Stimulated activated CD4-positive, alpha-beta T cell treated with anti-CD3 and anti-CD28 coated beads, Interleukin-1b, Interleukin-23, amount 100 ng/mL, for 48 hours (primary cell): ENCODE results near the gene TULP1.
"Not testable (repeated sequence)": the region's sequence is repeated elsewhere in the genome, so short reads cannot be mapped to it uniquely, and the experiment has no call there.

Source experiments
- DNase-seq: peaks from one replicate; pipeline ENCODE4 v3.0.0-alpha.2; 2020

The TULP1 gene

DNA sequence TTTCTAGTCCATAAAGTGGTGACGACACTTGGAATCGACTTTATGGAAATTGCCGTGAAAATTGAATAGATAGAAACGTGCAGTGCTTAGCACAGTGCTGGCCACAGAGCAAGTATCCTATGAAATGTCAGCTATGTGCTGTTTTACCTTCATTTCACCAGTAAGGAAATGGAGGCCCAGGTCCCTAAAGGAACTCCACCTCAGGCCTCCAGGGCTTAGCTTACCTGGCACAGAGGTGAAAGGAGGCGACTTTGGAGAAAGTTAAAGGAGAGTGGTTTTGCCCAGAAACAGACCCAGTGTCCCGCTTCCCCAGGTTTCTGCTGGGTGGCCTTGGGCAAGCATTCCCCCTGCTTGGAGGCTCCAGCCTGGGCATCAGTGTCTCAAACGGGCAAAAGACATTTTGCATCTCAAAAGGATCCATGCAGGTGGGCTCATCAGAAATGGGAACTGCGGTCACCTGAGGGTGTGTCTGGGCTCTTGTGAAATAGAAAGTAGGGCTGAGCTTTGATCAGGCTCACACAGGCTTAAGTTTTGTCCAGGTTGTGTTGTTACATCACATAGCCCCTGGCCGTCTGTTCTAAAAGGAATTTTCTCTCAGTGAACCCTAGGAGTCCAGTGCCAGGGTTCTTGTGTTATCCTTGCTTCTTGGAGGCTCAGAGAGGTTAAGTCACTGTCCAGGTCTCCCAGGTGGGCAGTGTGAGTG lies 6.8 kb upstream of the TULP1 start:
- DNase-seq = no peak

DNA sequence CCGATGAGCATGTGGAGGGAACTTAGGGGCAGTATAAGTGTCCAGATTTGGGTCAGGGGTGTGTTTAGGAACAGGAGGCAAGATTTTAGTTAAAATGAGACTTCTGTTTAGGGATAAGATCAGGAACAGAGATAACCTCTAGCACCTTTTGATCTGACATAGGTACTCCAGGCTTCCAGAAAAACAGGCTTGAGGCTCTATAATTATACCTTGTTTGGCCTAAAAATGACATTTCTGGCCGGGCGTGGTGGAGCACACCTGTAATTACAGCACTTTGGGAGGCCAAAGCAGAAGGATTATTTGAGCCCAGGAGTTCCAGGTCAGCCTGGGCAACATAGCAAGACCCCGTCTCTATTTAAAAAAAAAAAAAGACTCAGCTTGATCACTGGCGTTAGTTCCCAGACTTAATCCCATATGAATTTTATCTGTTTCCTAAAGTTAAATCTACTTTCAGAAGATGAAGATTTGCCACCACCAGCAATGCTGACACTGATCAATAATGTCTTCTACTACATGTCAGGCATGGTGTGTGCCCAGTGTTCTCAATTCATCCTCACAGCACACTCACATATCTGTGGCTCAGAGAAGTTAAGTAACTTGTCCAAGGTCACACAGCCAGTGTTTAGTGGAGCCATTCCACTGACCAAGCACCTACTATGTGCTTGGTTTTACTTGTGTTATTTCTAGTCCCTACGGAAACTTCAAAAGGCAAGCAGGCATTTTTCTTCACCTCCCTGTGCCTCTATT lies 6.0 kb upstream of the TULP1 start:
- no peak for DNase-seq

DNA sequence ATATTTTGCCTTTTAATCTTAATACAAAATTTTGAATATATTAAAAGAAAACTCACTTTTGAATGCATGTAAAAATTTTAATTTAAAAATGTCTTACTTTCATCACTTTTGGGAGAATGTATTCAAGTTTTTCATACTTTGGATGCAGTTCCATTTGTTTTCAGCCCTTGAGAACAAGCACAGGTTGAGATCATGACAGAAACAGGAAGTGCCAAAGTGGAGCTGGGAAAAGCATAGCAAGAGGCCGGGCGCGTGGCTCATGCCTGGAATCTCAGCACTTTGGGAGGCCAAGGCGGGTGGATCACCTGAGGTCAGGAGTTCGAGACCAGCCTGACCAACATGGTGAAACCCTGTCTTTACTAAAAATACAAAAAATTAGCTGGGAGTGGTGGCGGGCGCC lies 5.3 kb upstream of the TULP1 start:
- DNase-seq = not testable (repeated sequence)

DNA sequence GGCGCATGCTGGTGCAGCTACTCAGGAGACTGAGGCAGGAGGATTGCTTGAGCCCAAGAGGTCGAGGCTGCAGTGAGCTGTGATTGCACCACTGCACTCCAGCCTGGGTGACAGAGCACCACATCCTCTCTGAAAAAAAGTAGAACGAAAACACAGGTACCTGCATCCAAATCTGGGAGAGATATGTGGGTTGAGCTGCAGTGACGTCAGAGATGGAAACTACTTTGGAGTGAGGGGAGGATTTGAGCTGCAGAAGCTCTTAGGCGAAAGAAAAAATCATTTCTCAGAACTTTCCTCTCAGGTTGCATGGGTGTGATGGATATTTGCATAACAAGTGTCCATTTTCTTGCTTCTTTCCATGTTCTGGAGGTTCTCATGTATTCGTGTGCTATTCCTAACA lies 4.0 kb upstream of the TULP1 start:
- DNase-seq = no peak

DNA sequence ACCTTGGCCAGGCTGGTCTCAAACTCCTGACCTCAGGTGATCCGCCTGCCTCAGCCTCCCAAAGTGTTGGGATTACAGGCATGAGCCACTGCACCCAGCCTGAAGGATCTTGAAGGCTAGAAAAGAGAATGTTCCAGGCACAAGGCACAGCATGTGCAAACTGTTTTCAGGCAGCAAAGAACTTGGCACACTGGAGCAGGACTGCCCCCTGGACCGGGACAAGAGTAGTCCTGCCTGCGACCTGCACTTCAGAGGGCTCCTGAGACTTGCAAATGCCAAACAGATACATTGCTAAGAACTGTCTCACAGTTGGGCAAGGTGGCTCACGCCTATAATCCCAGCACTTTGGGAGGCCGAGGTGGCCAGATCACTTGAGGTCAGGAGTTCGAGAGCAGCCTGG lies 3.2 kb upstream of the TULP1 start:
- not testable (repeated sequence) for DNase-seq

DNA sequence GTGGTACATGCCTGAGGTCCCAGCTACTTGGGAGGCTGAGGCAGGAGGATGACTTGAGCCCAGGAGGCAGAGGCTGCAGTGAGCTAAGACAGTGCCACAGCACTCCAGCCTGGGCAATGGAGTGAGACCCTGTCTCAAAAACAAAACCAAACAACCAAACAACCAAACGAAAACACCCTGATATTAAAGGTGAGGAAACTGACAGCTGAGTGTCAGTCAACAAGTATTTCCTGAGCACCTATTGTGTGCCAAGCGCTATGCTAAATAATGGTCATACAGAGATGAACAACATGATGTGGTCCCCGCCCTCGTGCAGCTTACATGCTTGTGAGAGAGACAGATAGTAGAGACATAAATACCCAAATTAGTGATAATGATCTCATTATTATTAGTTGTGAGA lies 1.9 kb upstream of the TULP1 start:
- no peak for DNase-seq

DNA sequence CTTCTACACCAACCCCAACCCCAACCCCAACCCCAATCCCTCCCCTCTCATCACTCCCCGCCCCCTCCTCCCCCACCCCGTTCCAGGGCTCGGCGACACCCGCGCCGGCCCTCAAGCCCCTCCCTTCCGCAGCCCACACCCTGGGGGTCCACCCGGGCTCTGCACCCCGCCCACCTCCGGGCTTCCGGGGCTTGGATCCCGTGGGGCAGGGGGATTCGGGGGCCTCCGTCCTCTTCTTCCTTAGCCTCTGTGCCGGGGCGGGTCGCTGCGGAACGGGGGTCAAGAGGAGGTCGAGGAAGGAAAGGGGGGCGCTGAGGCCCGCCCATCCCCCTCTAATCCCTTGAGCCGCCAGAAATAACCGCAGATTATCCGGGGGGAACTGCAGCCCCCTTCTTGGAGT lies 690 bp downstream of the TULP1 start:
- no peak for DNase-seq

DNA sequence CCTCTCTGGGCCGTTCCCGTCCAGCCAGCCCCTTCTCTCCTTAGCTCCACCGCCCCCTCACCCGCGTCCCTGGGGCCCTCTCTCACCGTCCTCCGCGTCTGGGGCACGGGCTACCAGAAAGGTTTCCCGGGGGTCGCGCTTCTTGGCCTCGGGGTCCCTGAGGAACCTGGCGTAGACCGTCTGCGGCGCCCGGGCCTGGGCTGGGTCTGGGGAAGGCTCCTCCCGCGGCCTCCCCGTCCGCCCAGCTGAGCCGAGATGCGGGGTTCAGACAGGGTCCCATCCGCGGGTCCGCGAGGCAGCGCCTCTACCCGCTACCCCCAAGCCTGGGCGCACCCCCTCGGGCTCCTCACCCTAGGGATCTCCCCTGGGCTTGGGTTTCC lies 1.1 kb downstream of the TULP1 start:
- DNase-seq = no peak

DNA sequence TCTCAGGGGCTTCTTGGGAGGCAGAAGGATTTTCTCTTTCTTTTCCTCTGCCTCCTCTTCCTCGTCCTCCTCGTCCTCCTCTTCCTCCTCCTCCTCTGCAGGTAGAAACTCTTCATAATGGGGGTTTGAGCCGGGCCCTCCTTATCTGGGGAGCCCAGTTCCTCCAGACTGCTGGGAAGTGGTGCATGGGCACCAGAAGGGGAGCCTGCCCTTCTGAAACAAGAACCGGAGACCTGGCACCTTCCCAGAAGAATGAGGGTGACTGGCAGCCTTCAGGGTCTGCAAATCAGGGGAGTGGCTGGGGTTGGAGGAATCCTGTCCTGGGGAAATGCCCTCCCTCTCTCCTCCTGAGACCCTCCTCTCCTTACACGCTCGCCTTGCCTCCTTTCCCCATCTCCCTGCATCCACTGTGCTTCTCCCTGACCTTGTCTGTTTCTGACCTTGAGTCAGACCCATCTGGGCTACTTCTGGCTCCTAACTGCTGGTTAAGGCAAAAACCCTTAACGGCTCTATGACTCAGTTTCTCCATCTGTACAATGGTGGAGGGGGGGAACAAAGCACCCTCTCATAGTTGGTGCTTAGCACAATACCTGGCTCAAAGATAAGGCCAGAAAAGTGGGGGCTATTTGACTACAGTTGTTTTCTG lies 1.7 kb downstream of the TULP1 start:
- DNase-seq = no peak

DNA sequence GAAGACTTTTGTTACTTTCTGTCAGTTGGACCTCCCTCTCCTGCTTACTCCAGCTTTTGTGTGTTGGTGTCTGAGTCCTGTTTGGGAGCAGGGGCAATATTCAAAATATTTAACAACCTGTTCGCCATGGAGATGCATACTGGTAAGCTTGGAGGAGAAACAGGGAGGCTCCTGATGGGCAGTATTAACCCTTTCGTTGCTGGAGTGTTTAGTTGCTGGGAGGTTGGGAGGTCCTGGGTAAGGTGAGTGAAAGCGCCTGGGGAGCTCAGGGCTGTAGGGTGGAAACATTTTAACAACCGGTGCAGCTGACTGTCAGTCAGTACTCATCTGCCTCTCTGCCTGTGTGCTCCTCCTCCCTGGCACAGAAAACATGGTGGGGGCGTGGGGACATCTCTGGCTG lies 4.2 kb downstream of the TULP1 start:
- DNase-seq = no peak

DNA sequence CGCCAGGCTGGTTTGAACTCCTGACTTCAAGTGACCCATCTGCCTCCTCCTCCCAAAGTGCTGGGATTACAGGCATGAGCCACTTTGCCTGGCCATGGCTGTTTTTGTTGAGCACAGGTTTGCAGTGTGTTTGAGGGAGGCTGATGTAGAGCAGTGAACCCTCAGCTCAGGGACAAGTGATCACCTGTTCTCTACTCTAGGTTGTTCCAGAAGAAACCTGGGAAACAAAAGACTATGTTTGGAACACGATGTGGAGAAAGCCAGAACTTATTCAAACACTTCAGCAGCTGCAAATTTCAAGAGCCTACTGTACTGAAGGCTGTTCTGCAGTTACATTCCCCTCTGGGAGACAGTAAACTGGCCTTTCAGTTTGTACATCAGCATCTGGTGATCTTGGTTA lies 4.7 kb downstream of the TULP1 start:
- no peak for DNase-seq

DNA sequence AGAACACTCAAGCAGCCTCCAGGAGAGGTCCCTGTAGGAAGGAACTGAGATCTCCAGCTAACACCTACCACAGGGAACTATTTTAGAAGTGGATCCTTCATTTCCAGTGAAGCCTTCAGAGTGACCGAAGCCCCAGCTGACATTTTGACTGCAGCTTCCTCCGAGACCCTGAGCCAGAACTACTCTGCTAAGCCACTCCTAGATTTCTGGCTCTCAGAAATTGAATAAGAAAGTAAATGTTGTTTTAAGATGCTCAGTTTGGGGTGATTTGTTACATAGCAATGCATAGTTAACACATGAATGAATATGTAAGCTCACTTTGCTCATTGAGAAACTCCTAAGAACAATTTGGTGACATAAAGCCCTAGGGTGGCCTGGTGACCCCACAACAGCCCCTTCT lies 5.5 kb downstream of the TULP1 start:
- DNase-seq = no peak

DNA sequence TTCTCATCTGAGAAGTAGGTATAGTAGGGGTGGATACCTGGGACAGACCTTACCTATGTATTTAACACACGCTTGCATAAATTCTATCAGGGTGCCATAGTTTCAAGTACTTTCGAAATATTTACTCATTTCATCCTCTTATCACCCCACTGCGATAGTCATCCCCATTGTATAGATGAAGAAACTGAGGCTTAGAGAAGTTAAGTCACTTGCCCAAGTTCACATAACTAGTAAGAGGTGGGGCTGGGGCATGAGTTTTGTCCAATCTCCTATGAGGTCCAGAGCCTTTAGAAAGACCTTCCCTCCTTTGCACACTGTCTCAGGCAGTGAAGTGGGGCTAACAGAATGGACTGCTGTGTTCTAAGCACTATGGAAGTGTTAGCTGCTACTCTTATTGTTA lies 6.2 kb downstream of the TULP1 start:
- DNase-seq = no peak

DNA sequence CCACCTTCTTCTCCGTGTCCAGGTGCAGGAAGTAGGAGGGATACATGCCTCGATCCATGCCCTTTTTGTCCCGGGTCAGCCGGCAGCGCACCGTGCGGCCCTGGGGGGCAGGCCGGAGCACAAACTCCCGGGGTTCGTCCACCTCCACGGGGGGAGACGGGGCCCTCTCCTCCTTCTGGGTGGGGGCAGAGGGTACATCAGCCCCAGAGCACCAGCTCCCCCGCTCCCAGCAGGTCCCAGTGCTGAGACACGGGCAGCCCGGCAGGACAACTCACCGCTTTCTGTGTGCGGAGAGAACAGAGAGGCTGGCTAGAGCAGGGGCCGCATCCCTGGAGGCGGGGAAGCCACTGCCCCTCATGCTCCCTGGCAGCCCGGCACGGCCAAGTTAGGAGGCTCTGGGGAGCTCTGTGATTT lies 6.7 kb downstream of the TULP1 start:
- DNase-seq = no peak

DNA sequence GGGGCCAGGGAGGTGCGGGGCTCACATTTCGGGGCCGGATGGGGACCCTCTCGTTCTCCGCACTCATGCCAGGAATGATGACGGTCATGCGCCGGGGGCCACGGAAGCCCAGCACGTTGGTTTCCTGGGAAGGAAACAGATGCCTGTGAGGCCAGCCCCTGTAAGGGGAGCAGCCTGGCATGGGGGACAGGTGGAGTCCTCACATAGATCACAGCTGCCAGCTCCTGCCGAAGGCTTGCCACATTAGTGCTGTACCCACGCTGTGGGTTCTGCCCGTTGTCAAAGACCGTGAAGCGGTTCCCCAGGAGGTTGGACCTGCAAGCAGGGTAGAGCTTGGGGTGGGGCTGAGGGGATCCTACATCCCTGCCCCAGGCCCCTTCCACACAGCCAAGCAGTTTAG lies 9.2 kb downstream of the TULP1 start:
- no peak for DNase-seq

DNA sequence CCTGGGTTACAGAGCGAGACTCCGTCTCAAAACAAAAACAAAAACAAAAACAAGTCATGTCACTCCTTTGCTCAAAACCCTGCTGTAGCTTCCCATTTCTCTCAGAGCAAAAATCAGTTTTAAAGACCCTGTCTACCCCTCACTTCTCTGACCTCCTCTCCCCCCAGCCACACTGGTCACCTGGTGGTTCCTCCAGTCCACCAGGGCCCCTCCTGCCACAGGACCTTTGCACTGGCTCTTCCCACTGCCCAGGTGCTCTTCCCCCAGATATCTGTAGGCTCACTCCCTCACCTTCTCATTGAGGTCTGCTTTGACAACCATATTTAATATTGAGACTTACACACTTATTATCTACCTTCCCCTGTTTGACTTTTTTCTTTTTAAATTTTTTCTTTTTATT lies 10.9 kb downstream of the TULP1 start:
- no peak for DNase-seq

DNA sequence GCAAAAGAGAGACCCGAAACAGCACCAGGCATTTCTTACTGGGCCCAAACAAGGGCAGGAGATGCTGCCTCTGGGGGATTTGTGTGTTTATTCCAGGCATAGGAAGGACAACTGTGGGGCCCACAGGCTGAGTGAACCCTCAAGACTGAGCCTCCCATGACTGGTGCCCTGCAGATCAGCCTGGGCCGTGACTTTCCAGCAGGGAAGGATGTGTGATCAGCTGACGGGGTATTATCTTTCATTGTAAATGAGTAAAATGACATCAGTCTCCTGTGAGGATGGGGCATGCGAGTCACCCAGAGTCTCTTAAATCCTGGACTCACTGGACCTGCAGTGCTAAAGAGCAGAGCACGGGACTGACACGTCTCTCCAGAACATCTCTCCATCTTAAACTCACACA lies 11.9 kb downstream of the TULP1 start:
- no peak for DNase-seq

DNA sequence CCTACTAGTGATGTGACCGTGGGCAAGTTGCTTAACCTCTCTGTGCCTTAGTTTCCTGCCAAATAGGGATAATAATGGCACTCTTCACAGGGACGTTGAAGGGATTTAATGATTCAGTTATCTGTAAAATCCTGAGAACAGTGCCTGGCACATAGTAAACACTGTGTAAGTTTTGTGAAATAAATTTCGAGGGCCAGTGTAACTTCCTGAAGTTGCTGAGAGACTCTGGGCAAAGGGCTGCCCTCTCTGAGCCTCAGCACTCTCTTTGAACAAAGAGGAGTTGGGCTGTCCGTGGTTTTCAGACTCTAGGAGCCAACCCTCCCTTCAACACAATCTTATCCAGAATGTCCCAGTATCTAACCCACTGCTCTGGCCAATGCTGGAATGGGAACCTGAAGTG lies 13.3 kb downstream of the TULP1 start:
- no peak for DNase-seq

DNA sequence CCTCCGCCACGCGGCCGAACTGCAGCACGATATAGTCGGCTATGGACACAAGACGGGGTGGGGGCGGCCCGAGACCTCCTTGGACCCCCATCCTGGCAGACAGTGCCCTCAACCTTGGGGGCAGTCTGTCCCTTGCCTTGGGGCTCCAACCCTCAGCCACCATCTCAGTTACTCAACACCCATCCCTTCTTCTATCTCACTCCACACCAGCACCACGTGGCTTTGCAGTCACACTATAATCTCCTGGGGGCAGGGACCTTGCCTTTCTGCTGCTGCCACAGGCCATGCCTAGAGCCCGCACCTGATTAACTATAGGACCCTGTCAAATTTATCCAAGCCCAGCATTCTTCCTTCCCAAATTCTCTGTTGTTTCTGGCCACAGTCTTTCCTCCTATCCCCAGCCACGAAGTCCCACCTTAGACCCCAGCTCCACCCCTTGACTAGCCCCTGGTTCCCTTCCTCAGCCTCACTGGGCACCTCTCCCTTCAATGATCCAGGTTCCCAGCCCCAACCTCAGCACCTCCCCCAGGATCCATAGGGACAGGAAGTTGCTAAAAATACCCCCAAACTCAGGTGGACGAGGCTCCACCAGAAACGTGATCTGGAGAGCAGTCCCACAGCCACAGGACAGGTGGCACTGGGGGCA lies 14.2 kb downstream of the TULP1 start:
- no peak for DNase-seq

DNA sequence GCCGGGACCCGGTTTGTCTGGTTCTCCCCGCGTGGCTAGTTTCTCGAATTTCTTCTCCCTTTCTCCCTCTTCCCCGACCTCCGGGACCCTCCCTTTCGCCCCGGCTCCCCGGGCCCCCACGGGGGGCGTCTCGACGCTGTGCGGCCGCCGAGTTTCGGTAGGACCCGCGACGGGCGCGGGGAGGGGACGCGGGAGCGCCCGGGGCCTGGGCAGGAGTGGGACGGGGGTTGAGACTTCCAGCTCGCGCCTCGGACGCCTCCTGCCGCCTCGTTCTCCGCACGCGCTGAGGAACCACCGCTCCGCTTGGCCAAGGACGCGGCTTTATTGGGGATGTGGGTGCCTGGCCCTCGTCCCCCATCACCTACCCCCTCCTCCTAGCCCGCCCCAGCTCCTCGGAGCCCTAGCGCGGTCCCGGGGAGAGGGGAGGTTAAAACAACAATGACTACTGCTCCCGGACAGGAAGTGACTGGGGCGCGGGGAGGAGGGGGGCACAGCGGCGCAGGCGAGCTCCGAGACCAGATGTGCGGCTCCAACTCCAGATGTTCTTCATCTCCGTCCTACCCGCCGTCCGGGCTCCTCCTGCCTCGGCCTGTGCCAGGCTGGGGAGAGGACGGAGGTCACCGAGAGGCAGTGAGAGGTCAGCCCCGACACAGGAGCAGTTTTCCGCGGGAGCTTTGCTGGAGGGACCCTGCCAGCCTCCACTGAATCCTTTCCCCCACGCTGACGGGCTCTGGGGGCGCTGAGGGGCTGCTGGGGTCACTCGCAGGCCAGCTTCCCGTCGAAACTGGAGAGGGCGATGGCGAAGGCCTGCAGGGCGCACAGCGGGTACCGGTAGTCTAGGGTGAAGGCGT lies 14.9 kb downstream of the TULP1 start:
- peak; percentile 48 for DNase-seq

DNA sequence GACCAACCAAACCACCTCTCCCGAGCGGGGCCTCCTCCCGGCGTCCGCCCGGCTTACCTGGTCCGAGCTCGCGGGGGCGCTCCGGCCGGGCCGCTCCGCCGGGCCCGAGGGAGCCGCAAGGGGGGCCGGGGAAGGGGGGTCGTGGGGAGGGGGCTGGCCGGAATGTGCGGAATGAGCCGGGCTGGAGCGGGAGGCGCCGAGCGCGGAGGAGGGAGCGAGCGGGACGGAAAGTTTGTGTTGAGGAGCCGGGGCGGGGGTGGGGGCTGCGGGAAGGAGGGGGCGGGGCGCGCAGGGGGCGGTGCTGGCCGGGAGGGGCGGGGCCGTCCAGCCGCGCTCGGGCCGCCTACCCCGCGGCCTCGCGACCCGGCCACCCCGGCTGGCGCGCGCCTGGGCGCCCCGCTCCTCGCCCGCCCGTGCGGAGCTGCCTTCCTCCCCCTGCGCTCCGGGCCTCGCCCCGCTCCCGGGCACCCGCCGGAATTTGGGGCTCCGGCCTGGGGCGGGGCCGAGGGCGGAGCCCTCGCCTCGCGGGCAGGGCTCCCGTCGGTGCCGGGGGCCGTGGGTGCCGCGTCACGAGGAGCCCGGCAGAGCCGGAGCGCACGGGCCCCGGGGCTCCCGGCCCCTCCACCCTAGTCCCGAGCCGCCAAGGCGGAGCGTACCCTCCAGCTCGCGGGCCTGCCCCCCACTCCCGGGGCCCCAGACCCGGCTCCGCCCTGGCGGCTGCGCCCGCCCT lies 15.7 kb downstream of the TULP1 start, which contains the start of gene TEAD3:
TSS of gene TEAD3 (minus strand) at position 239 of the 730 bp plus-strand sequence.
- no peak for DNase-seq
